ENCODE measurements around the gene PLXNB2.

DNA sequence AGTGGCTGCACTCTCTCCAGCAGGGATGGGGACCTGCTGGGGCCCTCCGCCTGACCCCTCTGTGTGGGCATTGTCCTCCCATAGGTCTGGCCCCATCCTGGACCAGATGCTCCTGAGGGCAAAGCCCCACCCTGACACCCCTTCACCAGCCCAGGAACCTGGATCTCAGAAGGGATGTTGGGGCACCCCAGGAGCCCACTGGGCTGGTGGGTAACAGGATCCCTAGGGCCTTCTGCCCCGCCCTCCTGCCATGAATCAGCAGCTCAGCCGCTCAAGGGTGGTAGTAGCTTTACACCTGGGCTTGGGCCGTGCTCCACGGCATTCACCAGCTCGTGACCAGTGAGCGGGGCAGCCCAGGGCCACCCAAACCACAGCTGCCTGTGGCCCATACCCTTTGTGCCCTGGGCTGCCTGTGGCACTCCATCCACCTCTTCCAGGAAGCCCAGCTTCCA, 45.0 kb downstream of the PLXNB2 start:
- TF ChIP-seq CTCF (IDR thresholded peaks at IDR 0.05) (no peak), POLR2AphosphoS5 (IDR thresholded peaks at IDR 0.05) (no peak)

Measured in gastroesophageal sphincter (tissue), 3 donors.